HL-60/S4 treated with retinoic acid at 250 ng/mL for 4 days and 3 days (cell line): ENCODE data around the gene ATXN7L2.

Experiments used
- in situ Hi-C: fragments of 300-500 bp; cut with MboI; formaldehyde crosslinking; loops from 2 replicates; pipeline ENCODE4 v1.7.0; 2022; ENCODE audit warnings: low sequenced_read_pairs

The ATXN7L2 gene

DNA sequence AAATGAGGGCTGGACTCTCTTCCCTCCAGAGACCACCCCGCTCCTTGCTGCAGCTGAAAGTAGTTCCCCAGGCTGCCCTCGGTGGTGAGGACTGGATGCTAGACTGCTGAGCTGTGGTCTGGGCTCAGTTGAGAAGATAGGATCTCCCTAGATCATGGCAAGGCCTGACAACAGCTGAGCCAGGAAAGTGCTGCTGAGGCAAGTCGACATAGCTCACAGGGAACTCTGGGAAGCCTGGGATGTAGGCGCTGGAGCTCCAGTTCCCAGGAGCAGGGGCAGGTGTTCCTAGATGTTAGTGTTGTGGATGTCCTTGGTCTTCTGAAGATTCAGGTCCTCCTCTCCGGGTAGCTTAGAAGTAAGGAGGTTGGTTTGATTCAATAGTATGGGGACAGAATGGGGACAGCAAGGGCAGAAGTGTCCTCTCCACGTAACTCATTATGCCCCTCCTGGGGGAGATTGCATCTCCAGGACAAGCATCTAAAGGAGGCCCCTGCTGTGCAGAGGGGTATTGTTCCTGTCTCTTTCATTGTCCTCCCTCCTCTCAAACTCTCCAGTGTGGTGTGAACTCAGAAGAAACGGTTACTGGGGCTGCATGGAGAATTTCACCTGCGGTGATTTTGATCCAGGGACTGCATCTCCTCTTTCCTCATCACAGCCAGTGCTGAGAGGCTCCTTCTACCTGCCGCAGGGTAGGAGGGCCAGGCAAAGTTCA lies 13.9 kb downstream of the ATXN7L2 start:
- in situ Hi-C loops = loop anchor here (5.0 kb wide), 1 partner anchor 35 kb away; no protein-coding TSS in a partner anchor

DNA sequence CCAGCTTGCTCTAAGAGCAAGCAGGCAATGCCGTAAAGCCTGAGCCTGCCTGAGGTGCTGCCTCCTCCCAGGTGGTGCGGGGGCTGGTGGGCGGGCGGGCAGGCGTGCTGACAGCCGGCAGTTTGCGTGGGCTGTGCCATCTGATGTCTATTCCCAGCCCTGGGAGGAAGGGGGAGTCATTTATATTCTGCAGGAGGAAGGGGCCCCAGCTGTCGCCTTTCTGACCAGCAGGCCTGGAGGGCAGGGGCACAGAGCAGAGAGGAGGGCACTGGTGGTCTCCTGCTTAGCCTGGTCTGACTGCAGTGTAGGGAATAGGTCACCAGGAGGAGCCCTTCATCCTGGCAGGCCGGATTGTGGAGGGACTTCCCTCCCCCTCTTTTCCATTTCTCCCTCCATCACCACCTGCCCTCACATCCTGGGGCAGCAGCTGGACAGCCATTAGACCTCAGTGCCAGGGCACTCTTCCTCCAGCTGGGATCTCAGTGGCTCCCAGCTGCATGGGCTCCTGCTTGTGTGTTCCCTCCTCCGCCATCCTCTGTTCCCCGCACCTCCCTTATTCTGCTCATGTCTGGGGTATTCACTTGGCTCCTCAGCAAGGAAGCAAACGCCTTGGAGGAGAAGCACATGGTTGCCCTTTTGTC lies 14.6 kb downstream of the ATXN7L2 start:
- in situ Hi-C loops = loop anchor here (5.0 kb wide), 1 partner anchor 34 kb away; no protein-coding TSS in a partner anchor

DNA sequence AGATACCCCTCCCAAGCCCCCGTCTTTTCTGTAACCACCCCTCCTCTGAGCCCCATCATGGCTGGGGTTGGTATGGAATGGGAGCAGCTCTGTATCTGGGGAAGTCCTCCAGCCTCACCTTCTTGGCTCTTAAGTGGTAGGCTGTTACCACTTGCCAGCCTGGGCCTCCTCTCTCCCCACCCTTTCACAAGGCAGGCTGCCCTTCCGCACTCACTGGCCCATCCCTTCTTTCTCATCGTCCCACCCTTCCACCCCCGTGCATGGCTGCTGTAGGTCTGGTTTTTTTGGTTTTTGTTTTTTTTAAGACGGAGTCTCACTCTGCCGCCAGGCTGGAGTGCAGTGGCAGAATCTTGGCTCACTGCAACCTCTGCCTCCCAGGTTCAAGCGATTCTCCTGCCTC lies 15.4 kb downstream of the ATXN7L2 start:
- in situ Hi-C loops = loop anchor here (5.0 kb wide), 1 partner anchor 33 kb away; no protein-coding TSS in a partner anchor

DNA sequence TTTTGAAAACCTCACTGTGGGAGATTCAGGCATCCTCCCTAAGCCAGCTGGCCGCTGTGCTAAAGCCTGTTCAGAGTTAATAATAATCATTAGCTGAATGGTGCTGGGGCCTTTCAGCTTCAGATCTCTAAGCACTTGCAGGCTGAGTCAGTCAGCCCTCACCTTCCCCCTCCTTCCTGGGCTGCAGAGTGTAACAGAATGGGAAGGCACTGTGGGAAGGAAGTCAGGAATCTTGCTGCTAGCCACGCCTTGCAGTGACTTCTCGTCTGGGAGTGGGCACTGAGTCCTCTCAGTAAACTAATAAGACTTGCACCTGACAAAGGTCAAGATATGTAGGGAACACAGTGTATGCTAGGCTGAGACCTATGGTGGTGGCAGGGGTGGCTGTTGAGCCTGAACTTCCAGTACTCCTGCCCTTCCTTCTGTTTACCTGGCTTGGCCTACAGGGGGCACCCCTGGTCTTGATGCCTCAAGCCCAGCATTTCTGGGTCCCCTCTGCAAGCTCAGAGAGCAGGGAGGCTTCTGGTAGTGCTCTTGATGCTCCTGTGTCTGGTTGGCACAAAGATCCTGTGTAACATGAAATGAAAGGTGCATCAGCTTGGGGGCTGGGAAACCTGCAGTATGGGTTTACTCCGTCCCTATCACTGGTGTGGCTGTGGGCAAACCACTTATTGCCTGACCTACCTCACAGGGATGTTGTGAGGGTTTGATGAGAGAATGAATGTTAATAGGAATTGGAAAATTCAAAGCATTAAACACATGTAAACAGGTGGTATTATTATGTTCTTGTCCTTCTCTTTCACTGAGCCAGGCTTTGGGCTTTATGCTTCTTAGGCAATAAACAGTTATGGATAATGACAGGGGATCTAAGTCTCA lies 16.2 kb downstream of the ATXN7L2 start:
- in situ Hi-C loops = loop anchor here (5.0 kb wide), 1 partner anchor 32 kb away; no protein-coding TSS in a partner anchor

DNA sequence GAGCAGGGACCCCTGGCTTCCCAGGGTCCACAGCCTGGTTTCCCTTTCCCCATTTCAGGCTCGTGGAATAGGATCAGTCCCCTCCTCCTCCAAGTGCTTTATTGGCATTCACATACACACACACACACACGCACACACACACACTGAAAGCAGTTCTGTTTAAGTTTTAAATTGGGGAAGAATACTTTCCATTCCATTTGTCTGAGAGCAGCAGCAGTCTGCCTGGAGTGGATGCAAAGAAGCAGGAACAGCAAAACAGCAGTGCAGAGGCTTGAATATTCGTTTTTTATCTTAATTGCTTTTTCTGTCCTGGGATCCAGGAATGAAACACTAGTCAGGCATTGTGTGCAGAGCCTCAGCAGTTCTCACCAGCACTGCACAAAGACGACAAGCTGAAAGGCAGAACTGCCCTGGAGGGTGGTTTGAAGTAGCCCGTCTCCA lies 17.3 kb downstream of the ATXN7L2 start:
- in situ Hi-C loops = no loop called here

DNA sequence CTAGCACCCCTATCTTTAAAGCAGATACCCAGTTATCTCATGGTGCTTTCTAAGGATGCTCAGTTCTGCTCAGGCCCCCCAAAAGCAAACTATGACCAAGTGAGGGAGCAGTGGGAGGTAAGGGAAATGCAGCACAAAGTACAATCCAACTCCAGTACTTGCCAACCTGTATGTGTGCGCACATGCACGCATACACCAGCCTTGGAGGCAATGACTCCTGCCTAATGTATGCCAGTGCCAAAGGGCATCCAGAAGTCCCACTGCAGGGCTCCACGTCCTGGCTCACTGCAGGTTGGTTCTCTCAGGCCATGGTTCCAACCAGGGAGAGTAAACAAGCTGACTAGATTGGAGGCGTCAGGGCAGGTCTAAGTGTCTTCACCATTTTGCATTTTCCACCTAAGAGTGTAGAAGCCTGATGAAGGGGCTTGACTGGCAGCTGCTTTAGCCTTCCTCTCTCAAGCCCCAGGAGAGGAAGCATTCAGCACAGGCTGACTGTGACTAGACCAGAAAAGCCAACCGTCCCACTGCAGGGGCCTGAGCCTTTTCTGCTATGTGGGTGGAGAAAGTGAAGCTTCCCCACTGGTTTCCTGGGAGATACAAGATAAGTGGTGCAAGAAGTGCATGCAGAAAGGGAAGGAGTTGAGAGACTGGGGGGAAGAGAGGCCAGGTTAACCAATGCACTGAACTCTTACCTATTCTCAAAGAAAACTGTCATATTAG lies 18.1 kb downstream of the ATXN7L2 start:
- in situ Hi-C loops = no loop called here

DNA sequence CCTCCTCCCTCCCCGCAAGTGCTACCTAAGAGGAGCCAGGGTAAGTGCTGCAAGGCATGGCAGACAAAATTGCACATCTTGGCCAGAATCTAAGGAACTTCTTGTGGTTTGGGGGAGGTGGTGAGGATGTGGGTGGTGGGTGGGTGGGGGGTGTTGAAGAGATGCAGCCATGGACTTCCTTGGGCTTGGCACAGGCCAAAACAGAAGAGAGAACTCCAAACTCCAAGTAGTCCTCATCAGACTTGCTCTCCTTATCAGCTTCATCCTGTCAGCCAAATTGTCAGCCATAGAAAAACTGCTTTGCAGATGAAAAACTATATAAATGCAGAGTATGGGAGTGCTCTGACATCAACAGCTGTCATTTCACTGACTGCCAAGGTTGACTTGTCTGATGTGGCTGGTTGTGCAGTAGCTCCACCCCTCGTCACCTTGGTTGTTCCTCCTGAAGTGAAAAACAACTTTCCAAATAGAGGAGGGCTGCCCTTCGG lies 18.7 kb downstream of the ATXN7L2 start:
- in situ Hi-C loops = no loop called here

DNA sequence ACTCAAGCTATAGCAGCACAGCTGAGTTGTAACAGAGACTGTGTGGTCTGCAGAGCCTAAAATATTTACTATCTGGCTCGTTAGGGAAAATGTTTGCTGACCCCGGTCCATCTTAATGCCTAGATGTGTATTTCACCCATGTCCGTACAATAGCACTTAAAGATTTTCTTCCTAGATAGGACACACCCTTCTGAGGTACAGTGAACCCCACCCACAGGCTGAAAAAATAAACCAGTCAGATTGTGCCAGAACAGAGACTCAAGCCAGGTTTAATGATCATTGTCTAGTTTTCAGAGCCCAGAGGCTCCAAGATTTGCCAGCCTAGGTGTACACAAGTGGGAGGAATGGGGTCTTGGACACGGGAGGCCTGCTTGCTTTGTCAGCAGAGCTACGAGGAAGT lies 20.2 kb downstream of the ATXN7L2 start:
- in situ Hi-C loops = no loop called here

DNA sequence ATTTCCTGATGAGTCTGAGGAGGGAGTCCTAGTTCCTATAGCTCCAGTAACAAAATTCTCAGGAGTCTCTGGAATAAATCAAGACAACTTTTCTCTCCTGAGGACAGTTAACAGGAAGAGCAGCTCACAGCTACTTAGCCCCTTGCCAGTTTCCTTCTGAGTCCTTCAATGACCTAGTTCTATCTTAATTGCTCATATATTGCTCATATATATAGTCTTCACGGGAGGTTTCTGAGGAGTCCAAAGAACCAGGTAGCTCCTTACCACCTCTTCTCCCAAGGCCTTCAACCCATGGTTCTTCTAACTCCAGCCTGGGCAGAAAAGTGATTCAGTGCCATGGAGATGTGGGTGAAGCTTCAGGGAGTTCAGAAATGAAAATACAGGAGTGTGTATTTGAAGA lies 21.3 kb downstream of the ATXN7L2 start:
- in situ Hi-C loops = no loop called here

DNA sequence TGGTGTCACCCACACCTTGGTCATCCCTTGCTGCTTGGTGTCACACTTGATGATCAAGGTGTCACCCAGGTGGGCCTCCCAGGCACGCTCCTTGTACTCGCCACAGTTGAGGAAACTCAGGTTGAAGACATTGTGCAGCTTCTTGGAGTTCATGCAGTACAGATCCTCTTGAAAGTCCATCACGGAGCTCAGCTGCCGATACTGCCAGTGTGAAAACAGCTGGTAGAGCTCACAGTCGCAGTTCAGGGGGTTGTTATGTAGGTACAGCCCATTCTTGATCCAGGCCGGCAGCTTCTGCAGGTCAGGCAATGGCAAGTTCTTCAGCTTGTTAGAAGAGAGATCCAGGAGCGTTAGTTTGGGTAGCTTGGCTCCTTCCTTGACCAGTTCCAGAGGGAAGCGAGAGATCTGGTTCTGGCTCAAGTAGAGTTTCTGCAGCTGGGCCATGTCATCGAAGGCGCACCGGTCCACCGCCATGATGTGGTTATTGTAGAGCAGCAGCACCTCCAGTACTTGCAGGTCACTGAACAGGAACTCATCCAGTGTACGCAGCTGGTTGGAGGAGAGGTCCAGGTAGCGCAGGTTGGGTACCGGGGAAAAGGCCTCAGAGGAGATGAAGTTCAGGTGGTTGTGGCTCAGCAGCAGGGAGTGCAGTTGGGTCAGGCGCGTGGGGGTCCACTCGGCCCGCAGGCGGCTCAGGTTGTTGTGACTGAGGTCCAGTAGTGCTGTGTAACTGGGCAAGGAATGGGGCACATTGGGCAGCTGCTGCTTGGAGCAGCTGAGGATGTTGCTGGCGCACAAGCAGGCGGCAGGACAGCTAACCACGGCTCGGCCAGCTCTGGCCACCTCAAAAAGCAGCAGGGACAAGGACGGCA lies 24.5 kb downstream of the ATXN7L2 start:
- in situ Hi-C loops = no loop called here

DNA sequence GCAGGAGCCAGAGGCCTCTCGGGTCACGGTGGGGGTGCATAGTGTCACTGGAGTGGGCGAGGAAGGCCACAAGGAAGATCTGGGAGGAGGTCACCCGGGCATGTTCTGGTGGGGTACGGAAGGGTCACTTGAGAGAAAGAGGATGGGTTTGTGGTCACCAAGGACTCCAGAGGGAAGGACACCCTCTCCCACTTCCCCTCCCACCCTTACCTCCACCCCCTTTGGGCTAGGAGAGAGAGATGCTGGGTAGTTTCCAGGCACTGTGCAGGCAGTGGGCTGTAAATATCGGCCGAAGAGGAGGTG lies 25.1 kb downstream of the ATXN7L2 start:
- in situ Hi-C loops = no loop called here

DNA sequence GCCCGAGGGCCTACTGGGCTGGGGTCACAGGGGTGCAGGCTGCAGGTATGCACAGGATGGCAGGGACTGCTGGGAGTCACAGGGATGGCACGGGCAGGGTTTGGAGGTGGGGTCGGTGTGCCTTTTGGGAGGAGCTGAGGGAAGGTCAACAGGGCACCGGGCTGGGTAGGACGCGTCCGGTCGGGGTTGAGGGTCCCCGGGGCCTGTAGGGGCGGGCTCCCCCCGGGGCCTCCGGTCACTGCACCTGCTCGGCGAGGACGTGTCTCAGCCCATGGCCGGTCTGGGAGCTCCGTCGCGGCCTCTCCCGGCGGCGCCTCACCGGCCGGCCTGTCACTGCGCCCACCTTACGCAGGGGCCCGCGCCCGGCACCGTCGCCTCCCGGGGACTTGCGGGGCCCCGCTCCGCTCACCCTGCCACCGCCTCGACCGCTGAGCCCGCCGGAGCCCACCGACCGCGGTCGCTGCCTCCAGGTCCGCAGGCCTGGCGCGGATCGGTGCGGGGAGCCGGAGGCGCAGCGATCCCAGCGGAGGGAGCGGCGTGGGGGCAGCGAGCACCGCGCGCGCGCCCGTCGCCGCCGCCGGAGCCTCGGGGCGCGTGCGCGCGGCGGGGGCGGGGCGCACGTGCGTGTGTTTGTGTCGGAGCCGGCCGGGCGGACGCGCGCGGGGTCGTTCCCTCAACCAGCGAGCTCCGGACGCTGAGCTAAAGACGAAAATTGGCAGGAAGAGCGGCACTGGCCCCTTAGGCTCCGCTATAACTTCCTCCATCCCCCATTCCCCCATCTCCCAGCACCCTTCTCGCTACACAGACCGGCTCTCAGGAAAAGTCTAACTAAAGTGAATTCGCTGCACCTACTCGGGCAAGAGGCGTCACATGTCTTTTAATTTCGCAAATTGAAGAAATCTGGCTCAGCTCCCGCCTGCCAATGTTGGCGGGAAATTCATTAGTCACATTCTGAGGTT lies 25.8 kb downstream of the ATXN7L2 start, which contains the start of gene AMIGO1:
Gene AMIGO1, minus strand, starts transcription at position 552 of the 959 bp plus-strand sequence. CDS start 815 bp downstream, outside the sequence.
- in situ Hi-C loops = no loop called here

DNA sequence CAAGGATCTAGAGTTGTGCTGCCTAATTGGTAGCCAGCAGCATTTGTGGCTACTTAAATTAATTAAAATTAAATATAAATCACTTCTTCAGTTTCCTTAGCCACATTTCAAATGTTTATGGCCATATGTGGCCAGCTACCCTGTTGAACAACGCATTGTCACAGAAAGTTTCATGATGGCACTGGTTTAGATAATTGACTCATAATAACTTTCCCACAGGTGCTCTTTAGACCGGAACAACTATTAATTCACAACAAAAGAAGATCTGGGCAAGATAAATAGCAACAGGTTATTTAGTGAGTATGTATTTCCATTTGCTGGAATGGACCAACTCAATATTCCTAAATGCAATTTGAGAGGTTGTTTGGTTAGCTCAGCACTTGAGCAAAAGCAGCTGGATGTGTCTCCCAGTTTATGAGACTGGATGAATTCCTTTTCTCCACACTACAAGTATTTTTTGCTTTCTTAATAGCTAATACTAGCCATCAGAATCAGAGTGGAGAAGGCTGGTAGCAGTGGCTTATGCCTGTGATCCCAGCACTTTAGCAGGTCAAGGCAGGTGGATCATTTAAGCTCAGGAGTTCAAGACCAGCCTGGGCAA lies 29.5 kb downstream of the ATXN7L2 start:
- in situ Hi-C loops = no loop called here

DNA sequence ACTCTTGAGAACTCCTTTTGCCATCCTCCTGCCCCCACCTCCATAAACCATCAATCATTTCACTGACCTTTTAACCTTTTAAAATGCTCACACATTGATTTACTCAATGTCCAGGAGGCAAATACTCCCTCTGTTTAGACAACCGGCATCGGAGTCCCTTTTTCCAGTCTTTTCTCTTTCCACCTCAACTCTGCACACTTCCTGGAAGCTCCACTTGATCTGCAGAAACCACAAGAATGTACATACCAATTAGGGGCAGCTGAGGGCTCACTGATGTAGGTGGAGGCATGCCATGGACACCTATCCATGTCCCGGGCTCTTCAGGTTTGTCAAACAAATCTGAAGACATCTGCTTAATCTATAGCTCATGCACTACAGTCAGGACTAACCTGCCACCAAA lies 31.1 kb downstream of the ATXN7L2 start:
- in situ Hi-C loops = no loop called here

DNA sequence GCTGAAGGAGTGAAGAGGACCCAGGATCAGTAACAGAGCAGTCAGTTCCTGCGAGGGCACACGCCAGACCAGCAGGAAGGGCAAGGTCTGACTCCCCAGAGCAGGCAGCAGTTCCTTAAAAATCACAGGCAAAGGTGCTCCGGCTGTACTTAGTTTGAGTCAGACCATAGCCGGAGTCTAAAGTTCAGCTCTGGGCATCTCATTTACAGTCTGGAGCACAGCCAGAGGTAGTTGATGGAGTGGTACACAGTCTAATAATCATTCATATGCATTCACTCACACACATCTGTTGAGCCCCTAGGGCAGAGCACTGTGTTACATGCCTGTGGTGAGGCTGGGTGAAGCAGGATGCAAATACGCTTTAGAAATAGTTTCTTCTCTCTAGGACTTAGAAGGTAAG lies 33.2 kb downstream of the ATXN7L2 start:
- in situ Hi-C loops = no loop called here

DNA sequence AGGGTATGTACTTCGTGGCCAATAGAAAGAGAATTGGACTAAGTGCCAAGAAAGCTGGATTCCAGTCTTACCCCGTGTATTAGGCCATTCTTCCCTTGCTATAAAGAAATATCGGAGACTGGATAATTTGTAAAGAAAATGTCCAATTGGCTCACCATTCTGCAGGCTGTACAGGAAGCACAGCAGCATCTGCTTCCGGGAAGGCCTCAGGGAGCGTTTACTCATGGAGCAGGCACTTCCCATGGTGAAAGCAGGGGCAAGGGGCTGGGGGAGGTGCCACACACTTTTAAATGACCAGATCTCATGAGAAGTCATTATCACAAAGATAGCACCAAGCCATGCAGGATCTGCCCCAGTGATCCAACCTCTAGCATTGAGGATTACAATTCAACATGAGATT lies 33.6 kb downstream of the ATXN7L2 start:
- in situ Hi-C loops = no loop called here

DNA sequence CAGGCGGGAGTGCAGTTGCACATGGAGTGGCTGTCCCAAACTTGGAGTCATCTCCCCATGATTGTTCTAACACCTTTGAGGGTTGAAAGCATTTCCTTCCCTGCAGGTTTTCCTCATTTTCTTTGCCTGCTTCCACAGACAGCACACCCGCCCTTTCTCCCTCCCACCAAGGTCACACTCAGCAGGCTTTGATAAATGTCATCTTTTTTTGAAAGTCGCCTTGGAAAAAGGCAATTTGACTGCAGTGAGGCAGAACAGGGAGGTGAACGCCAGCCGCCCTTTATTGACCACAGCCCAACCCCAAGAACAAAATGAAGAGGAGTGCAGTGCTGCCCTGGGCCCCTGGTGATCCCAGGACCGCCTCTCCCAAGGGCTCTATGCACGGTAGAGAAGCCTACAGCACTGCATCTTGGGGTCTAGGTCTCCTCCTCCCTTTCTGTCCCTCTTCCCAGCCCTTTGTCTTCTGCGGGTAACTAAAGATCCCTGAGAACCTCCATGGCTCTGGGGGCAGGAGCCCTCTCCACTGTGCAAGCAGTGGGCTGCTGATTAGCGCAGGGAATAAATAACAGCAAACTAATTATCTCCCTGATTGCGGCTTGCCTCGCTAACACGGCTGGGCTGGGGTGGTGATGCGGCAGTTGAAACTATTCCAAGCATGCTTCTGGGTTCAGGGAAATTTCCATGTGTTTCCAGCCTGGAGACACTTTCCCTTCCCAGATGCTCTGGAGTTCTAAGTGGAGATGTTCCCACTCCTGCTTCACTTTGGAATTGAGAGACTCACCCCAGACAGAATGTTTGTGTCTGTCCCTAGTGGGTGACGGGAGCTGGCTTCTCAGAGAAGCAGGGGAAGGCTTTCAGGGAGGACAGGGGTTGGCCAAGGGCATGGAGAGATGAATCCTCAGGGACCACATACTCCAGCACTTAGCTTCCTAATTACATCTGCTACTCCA lies 37.6 kb downstream of the ATXN7L2 start:
- in situ Hi-C loops = no loop called here
